ENCODE measurements around the gene LGALSL.

DNA sequence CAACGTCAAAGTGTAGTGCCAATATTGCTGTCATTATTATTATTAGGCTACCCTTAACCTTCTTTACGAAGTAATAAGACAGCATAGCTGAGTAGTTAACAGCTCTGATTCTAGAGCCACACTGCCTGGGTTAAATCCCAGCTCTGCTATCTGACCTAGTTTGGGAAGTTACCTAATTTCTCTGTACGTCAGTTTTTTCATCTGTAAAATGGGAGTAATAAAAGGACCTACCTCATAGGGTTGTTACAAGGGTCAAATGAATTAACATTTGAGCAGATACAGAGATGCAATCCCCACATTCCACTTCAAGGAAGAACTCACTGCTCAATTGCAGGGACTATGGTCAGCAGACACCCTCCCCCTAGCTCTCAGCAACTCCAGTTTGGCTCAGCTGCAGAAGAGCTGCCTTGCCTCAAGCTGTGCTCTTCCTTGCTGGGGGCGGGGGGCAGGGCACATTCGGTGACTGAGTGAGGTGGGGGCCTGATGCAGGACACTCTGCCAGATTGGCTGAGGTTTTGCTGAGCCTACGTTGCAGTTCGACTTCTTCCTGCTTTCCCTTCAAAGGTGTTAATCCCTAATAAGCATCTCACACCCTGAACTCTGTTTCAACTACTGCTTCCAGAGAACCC, 11.0 kb upstream of the LGALSL start:
- no peak for TF ChIP-seq POLR2A (IDR thresholded peaks at IDR 0.05)
- TF ChIP-seq, protein P1, sequence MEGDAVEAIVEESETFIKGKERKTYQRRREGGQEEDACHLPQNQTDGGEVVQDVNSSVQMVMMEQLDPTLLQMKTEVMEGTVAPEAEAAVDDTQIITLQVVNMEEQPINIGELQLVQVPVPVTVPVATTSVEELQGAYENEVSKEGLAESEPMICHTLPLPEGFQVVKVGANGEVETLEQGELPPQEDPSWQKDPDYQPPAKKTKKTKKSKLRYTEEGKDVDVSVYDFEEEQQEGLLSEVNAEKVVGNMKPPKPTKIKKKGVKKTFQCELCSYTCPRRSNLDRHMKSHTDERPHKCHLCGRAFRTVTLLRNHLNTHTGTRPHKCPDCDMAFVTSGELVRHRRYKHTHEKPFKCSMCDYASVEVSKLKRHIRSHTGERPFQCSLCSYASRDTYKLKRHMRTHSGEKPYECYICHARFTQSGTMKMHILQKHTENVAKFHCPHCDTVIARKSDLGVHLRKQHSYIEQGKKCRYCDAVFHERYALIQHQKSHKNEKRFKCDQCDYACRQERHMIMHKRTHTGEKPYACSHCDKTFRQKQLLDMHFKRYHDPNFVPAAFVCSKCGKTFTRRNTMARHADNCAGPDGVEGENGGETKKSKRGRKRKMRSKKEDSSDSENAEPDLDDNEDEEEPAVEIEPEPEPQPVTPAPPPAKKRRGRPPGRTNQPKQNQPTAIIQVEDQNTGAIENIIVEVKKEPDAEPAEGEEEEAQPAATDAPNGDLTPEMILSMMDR (IDR thresholded peaks at IDR 0.05), result no peak
